DMS 273 (cell line): Measurements from ENCODE around the gene CSNK1E.

Source experiments
- DNase-seq: peaks from one replicate; lab custom pipeline; 2025; ENCODE audit not compliant: unreplicated experiment; lab: John Stamatoyannopoulos, UW

The CSNK1E gene

GRCh38 chr22:38282397-38282796 is 34.8 kb downstream of the CSNK1E start:
- no peak for DNase-seq

DNA sequence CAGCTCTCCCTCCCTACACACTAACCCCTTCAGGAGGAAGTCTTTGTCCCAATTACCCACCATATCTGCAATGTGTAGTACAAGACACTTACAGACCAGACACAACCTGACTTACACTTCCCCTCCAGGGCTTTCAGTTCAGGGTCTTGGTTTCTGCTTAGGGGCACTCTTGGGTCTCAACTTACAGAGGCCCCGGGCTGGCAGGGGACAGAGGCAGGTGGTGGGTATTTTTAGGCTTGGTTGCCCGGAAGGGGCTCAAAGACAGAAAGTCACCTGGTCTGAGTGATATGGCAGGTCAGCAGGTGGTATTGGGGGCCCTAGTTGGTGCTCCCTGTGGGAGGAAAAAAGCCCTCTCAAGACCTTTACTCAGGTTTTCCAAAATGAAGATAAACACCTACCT is 41.1 kb downstream of the CSNK1E start:
- DNase-seq = no peak

DNA sequence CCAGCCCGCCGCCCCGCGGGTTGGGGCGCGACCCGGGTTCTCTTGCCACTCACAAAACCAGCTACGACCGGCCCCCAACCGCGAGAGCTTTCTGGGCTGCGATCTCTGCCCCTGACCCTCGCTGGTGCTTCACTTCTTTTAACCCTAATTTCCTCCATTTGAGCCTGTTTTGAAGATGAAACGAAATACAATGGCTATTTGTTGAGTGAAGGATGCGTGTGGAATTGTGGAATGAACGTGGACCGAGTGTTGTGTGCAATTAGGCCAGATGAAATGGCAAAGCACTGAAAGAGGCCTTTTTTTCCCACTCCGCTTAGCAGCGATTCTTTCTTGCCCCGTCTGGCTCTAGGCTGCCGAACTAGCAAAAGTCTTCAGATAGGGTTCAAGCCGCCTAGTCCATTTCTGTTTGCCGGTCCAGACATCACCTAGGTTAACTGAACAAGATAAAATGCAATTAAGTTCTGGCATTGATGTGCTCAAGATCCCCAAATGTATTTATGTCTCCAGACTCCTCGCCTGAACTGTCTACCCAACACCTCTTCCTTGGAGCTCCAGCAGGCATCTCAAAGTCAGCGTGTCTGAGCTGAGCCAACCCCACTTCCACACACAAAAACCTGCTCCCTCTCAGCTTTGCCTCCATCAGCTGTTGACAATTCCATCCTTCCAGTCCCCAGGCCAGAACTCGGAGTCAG is 44.0 kb downstream of the CSNK1E start:
- no peak for DNase-seq

DNA sequence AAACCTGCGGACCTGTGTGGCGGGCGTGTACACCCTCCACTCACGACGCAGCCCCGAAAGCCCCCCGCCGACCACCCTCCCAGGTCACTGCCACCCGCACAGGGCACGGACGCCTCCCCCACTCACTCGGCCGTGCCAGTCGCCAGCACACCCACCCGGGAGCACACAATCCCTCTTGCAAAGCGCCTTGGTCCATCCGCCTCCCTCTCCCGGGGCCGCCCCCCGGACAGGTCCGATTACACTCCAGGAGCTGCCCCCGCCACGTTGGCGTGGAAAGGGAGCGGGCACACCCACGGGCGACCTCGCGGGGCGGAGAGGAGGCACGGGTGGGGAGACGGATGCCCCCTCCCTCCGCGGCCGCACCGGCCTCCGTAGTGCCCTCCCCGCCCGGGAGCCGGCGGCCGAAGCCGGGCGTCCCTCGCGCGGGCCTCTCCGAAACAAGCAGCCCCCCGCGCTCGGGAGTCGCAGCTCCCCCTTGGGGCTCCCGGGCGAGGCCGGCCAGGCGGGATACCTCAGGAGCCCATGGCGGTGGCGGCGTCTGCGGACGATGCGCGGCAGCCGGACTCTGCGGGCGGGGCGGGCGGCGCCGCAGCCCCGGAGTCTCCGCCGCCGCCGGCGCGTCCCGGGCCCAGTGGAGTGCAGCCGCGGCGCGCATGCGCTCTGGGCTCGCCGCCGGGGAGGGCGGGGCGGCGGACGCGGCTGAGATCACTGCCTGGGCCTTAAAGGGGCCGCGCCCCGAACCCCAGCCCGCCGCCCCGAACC is 44.7 kb downstream of the CSNK1E start, which contains the start of gene TMEM184B:
TSS of gene TMEM184B (minus strand) at position 638 of the 762 bp plus-strand sequence. CDS start 25,049 bp downstream, outside the sequence.
- DNase-seq = peak; percentile 84

DNA sequence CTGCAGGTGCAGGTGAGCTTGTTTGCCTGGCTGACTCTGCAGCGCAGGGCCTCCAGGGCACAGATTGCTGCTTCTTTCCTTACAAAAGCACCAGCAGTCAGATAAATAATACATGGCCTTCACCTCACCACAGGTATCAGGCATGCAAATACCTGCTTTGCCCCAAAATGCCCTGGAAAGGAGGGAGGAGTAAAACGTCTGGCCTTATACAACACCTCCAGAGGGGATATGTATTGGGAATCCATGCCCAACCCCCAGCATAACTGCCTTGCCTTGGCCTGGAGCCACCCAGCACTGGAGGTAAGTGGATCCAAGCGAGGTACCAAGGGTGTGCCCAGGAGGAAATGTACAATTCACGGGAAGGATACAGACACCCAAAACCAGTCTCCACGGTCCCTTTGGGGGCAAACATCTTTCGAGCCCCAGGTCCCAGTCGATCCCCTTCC is 45.3 kb downstream of the CSNK1E start:
- peak; percentile 29 for DNase-seq

DNA sequence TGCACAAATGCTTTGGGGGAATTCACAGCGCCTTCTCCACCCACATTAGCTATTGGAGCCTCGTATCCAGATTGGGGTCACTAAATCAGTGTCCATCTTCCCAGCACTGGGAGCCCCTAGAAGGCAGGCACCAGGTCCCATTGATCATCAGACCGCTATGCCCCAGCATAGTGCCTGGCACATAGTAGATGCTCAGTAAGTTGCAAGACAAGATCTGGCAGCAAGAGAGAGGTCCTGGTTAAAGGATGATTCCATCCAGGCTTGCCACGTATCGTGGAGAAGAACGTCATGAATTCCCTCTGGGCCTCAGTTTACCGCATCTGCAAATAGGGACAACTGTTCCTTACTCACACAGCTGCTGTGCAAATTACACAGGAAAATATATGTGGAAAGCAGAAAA is 46.1 kb downstream of the CSNK1E start:
- no peak for DNase-seq

GRCh38 chr22:38270091-38270992 is 46.9 kb downstream of the CSNK1E start:
- DNase-seq = no peak

DNA sequence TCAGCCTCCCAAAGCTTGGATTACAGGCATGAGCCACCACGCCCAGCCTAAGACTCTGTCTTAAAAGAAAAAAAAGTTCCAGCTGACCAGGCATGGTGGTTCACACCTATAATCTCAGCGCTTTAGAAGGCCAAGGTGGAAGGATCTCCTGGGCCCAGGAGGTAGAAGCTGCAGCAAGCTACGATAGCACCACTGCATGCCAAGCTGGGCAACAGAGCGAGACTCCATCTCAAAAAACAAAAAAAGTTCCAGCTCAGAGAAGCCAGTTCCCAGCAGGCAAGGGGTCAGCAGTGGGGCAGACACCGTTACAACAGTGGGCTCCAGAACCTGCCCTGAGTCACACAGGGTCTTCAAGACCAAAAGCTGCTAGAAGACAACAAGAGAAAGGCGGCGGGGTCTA is 47.8 kb downstream of the CSNK1E start:
- DNase-seq = no peak

GRCh38 chr22:38267086-38267485 is 50.1 kb downstream of the CSNK1E start:
- no peak for DNase-seq

DNA sequence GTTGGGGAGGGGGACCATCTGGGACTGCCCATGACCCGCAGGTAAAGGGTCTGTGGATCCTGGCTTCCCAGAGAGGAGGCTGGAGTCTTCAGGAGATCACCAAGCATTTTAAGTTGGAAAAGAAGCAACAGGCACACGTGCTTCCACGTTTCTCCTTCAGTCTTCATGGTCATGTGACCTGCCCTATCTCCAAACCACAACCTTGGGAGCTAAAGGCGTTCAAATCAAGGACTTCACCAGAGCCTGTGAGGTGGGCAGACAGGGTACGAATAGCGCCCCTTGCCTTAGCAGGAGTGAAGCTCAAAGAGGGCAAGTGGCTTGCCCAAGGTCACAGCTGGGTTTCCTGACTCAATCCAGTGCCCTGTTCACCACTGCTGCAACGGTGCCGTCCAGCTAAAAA is 51.1 kb downstream of the CSNK1E start:
- no peak for DNase-seq

DNA sequence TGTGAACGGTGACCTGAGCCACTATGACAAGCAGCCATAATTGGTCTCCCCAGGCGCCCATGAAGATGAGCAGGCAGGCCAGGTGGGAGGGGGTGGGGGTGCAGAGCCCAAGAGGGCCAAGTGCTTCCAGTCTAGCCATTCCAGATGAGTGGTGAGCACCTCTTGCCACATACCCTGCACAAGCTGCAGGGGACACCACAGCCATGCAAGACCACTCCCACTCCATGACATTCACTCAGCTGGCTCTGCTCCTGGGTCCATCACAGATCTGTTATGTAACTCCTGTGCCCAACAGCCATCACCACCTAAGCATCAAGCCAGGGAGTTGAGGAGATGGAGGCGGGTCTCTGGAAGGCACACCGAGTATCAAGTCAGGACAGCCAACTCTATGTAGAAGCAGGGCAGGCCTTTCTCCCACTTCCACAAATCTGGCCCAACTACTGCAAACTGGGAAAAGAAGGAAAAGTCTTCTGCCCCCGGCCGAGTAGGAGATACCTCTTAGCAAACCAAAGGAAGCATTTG is 52.9 kb downstream of the CSNK1E start:
- DNase-seq = no peak

GRCh38 chr22:38262051-38262795 is 55.0 kb downstream of the CSNK1E start:
- DNase-seq = no peak

GRCh38 chr22:38260761-38261681 is 56.2 kb downstream of the CSNK1E start:
- no peak for DNase-seq

- no peak for DNase-seq
Observed at GRCh38 chr22:38259370-38259769, 57.9 kb downstream of the CSNK1E start.

DNA sequence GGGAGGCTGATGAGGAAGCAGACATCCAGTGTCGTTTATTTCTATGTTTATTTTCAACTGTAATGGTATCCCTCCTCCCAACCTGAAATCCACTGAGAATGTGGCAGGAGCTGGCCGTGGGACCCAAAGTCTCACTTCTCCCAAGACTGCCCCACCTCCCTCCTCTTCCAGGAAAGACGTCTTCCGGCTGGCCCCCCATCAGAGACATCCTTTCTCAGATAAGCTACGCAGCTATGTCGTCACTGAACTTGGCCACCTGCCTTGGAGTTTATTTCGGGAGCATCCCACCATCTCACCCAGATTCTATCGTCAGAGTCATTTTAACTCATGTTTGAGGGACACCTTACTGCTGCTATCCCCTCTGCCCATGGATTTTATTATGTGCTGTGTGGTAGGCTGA is 58.3 kb downstream of the CSNK1E start:
- no peak for DNase-seq

DNA sequence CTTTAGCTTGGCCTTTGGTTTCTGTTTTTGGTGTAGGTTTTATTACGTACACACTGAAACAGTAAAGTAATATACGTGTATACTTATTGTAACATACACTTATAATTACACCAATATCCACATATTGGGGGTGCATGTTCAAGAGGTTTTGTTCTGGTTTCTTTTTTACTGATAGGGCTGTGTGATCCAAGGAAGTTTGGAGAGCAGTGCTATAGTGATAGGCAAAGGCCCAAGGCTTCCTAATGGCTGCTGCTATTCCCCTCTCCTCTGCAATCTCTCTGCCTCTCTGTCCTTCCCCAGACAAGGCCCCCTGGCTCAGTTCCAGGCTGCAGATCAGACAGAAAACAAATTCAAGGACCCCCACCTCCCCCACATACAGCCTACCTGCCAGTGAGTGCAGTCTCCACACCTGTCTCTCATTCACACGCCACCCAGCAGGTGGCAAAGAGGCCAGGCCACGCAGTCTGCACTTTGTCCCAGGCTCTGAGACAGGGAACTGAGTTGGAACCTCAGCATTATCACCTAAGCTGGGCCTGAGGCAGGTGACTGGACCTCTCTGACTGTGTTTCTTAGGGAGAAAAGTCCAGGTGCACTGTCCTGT is 59.5 kb downstream of the CSNK1E start:
- DNase-seq = no peak

DNA sequence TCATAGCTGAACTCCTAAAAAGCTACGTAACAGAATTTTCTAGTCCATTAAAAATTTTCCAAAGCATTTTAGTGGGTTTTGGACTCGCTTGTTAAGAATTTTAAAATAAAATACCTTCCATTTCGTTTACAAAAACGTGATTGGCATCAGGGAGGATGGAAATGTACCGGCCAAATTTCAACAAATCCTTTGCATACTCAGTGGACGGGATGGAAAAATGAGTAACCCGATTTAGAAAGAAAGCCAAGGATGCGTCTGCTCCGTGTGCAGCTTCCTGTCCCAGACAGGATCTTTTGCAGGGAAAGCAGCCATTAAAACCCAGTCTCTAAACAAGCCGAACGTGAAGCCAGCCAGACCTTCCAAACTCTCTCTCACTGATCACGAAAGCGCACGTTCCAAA is 60.1 kb downstream of the CSNK1E start:
- no peak for DNase-seq

- no peak for DNase-seq
Observed at GRCh38 chr22:38255697-38256096, 61.5 kb downstream of the CSNK1E start.

DNA sequence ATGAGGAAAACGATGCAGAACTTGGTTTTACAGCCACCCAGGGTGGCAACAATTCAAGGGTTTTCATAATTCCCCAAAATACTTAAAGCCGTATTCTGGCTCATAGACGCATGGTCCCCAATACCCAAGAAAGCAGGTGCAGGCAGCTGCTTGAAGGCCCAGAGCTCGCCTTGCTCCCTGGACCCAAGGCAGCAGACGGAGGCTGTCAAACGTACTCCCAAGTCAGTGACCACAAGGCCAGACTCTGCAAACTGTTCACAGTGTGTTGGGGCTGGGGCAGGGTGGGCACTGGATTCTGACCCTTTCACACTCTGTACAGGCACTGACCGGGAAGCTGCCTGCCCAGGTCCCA is 65.9 kb downstream of the CSNK1E start:
- no peak for DNase-seq
